HG02938 (cell line): Measurements from ENCODE around the gene ZBTB11.
"Not testable (repeated sequence)": the region's sequence is repeated elsewhere in the genome, so short reads cannot be mapped to it uniquely, and the experiment has no call there.

Experiments used
- ATAC-seq: cut with Tn5 transposase; IDR thresholded peaks from one replicate; pipeline ENCODE4 v1.9.1; 2021; ENCODE audit warnings: mild to moderate bottlenecking, moderate library complexity; ENCODE audit not compliant: unreplicated experiment

Gene ZBTB11

GRCh38 chr3:101619734-101620133 lies 57.2 kb downstream of the ZBTB11 start:
- ATAC-seq = no peak

- ATAC-seq = no peak
Measured at GRCh38 chr3:101618726-101619125, 58.2 kb downstream of the ZBTB11 start.

- ATAC-seq = no peak
Measured at GRCh38 chr3:101617478-101617877, 59.5 kb downstream of the ZBTB11 start.

- no peak for ATAC-seq
Measured at GRCh38 chr3:101615525-101615924, 61.4 kb downstream of the ZBTB11 start.

- ATAC-seq = not testable (repeated sequence)
Measured at GRCh38 chr3:101613014-101613413, 63.9 kb downstream of the ZBTB11 start.

GRCh38 chr3:101611023-101611422 lies 65.9 kb downstream of the ZBTB11 start:
- ATAC-seq = no peak

- ATAC-seq = not testable (repeated sequence)
Measured at GRCh38 chr3:101605398-101605797, 71.5 kb downstream of the ZBTB11 start.

- ATAC-seq = no peak
Measured at GRCh38 chr3:101603184-101603583, 73.7 kb downstream of the ZBTB11 start.

GRCh38 chr3:101602731-101603130 lies 74.2 kb downstream of the ZBTB11 start:
- no peak for ATAC-seq
